ENCODE data around the gene PLEKHH1.

The PLEKHH1 gene

DNA sequence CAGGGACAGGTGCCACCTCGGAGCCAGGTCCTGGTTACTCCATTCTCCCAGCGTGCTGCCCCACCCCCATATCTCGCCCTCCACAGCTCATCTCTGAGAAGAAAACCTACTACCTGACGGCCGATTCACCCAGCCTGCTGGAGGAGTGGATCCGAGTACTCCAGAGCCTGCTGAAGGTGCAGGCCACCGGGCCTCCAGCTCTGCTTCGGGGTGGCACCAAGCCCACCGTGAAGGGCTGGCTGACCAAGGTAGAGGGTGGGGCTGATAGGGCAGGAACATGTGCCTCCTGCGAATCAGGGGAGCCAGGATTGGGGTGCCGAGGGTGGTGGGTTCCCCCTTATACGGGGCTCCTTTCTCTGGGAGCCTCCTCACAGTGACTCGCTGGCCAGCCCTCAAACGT lies 41.1 kb downstream of the PLEKHH1 start:
- Histone ChIP-seq H3K36me3 (ENCODE audit: control insufficient read depth in 2 of 2, insufficient read depth in 2 of 2, low read length in 2 of 2) (peaks cover 0 to 5% of the 10 kb centered on the region in 2 donors), H3K9me3 (ENCODE audit: control insufficient read depth in 2 of 2, low read length in 2 of 2) (no peaks in the 10 kb centered on the region), H3K27me3 (ENCODE audit: control insufficient read depth in 1 of 2, insufficient read depth in 2 of 2, low read length in 2 of 2) (no peaks in the 10 kb centered on the region), H3K4me3 (ENCODE audit: low read length in 2 of 2) (no peak overlapping the region), H3K4me1 (ENCODE audit: control insufficient read depth, insufficient read depth, low read length) (no peaks in the 10 kb centered on the region), H3K9ac (ENCODE audit: low read length in 2 of 2) (no peak overlapping the region), H3K27ac (ENCODE audit: low read length) (no peak overlapping the region)

DNA sequence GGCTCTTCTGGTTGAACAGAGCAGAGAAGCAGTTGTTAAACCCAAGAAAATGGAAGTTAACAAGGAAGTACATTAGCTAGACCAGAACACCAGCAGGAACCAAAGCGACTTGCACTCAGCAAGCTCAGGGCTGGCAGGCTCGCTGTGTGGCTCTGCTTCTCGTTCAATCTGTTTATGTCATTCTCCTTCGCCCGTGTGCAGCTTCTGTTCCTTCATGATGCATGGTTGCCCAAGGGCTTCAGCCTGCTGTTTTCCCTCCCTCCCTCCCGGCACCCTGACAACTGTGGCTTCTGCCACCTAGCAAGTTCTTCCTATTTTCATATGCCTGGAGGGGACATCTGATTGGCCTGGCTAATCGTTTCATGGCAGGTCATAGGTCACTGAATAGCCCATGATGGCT lies 41.7 kb downstream of the PLEKHH1 start:
- Histone ChIP-seq H3K9me3 (ENCODE audit: control insufficient read depth in 2 of 2, low read length in 2 of 2) (no peaks in the 10 kb centered on the region), H3K4me3 (ENCODE audit: low read length in 2 of 2) (no peak overlapping the region), H3K27me3 (ENCODE audit: control insufficient read depth in 1 of 2, insufficient read depth in 2 of 2, low read length in 2 of 2) (no peaks in the 10 kb centered on the region), H3K4me1 (ENCODE audit: control insufficient read depth, insufficient read depth, low read length) (no peaks in the 10 kb centered on the region), H3K27ac (ENCODE audit: low read length) (no peak overlapping the region), H3K36me3 (ENCODE audit: control insufficient read depth in 2 of 2, insufficient read depth in 2 of 2, low read length in 2 of 2) (peaks cover 0 to 6% of the 10 kb centered on the region in 2 donors), H3K9ac (ENCODE audit: low read length in 2 of 2) (no peak overlapping the region)

DNA sequence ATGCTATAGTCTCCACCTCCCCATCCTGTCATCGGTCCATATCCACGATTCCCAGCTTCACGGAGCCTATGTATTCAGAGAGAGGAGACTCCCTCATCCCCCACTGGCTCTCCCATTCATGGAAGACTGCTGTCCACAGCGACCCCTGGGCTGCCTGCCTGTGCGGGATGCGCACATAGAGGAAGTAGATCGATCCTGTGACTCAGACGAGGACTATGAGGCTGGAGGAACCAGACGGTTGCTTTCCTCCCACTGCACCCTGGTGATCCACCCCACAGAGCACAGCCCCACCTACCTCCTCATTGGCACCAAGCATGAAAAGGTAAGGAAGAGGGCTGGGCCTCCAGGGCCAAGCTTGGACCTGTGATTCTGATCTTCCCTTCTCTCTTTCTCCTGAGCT lies 42.6 kb downstream of the PLEKHH1 start:
- Histone ChIP-seq H3K36me3 (ENCODE audit: control insufficient read depth in 2 of 2, insufficient read depth in 2 of 2, low read length in 2 of 2) (peaks cover 0 to 6% of the 10 kb centered on the region in 2 donors), H3K27ac (ENCODE audit: low read length) (no peak overlapping the region), H3K9ac (ENCODE audit: low read length in 2 of 2) (no peak overlapping the region), H3K4me1 (ENCODE audit: control insufficient read depth, insufficient read depth, low read length) (no peaks in the 10 kb centered on the region), H3K4me3 (ENCODE audit: low read length in 2 of 2) (no peak overlapping the region), H3K27me3 (ENCODE audit: control insufficient read depth in 1 of 2, insufficient read depth in 2 of 2, low read length in 2 of 2) (no peaks in the 10 kb centered on the region), H3K9me3 (ENCODE audit: control insufficient read depth in 2 of 2, low read length in 2 of 2) (no peaks in the 10 kb centered on the region)

DNA sequence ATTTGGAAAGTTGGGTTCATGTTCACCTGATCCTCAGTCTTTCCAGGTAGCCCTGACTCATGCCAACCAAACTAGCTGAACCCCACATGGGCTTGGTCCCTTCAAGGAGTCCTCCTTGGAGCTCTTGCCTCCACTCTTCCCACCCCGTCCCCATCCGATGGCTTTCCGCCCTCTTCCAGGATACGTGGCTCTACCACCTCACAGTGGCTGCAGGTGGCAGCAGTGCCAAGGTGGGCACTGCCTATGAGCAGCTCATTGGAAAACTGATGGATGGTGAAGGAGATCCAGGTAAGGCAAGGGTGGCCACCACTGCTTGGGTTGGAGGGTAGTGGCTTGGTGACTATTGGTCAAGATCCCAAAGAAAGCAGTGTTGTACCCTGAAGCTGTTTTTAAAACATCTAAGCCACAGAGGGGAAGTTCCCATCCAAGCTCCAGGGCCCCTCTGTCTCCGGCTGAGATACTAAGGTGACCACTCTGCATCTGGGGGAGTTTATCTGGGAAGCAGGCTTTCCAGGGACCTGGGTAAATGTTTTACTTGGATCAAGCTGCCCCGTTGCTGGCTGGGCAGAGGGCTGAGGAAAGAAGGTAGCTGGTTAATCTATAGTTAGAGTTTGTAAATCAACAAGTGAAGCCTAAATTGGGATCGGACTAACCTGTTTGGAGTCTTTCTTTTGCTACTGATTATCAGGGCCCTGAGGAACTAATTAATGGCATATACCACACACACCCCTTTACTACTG lies 43.3 kb downstream of the PLEKHH1 start:
- Histone ChIP-seq H3K4me1 (ENCODE audit: control insufficient read depth, insufficient read depth, low read length) (no peaks in the 10 kb centered on the region), H3K9ac (ENCODE audit: low read length in 2 of 2) (no peak overlapping the region), H3K27me3 (ENCODE audit: control insufficient read depth in 1 of 2, insufficient read depth in 2 of 2, low read length in 2 of 2) (no peaks in the 10 kb centered on the region), H3K9me3 (ENCODE audit: control insufficient read depth in 2 of 2, low read length in 2 of 2) (no peaks in the 10 kb centered on the region), H3K36me3 (ENCODE audit: control insufficient read depth in 2 of 2, insufficient read depth in 2 of 2, low read length in 2 of 2) (peaks cover 0 to 8% of the 10 kb centered on the region in 2 donors), H3K27ac (ENCODE audit: low read length) (no peak overlapping the region), H3K4me3 (ENCODE audit: low read length in 2 of 2) (no peak overlapping the region)

DNA sequence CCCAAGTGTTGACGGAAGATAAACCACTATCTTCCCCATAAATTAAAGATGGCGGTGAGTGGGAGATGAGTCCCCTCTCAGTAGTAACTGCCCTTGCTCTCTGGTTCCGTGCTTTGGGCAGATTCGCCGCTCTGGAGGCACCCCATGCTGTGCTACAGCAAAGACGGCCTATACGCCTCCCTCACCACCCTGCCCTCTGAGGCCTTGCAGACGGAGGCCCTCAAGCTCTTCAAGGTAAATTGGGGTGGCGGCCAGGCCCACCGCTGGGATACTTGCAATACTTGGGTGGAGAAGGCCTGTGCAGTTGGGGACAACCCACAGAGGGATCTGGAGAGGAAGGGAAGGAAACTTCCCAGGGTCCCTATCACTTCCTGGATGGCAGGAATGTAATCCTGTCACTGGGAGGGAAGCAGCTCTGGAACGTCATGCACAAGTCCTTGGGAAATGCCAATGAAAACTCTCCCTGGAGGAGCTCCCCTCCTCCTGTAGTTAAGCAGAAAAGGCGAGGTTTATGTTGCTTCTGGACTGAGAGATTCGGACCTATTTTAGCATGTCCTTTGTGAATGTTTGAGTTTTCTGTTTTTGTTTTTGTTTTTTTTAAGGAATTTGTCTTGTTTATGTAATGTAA lies 44.2 kb downstream of the PLEKHH1 start:
- peaks cover 0 to 12% of the 10 kb centered on the region in 2 donors for H3K36me3 ChIP-seq (ENCODE audit: control insufficient read depth in 2 of 2, insufficient read depth in 2 of 2, low read length in 2 of 2)
- H3K4me1 ChIP-seq (ENCODE audit: control insufficient read depth, insufficient read depth, low read length) = no peaks in the 10 kb centered on the region
- no peak overlapping the region for H3K9ac ChIP-seq (ENCODE audit: low read length in 2 of 2)

DNA sequence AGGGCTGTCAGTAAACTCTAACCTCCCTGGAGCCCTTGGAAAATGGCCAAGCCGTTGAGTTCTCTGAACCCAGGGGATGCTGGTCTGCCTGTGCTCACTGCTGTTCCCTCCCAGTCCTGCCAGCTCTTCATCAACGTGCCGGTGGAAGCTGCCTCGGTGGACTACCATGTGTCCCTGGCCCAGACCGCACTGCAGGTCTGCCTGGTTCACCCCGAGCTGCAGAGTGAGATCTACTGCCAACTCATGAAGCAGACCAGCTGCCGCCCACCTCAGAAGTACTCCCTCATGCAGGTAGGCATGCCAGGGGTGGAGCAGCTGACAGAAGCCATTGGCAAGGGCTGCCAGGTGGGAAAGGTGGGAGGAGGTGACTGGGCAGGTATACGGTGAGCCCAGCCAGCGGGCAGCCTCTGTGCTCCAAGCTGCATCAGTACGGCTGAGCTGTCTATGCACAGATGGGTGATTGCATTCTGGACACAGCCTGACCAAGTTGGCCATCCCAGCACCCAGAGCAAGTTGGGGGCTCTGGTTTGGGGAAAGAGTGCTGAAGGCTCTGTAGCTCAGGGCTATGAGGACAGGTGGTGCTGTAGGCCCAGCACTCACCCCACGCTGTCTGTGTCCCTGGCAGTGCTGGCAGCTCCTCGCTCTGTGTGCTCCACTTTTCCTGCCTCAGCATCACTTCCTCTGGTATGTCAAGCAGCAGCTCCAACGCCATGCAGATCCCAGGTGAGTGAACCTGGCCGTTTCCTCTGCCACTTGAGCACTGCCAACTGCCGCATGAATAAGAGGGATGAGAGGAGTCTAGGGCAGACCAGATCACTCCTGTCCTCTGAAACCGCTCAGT lies 45.0 kb downstream of the PLEKHH1 start:
- no peaks in the 10 kb centered on the region for H3K27me3 ChIP-seq (ENCODE audit: control insufficient read depth in 1 of 2, insufficient read depth in 2 of 2, low read length in 2 of 2)
- H3K9me3 ChIP-seq (ENCODE audit: control insufficient read depth in 2 of 2, low read length in 2 of 2) = no peaks in the 10 kb centered on the region
- no peak overlapping the region for H3K27ac ChIP-seq (ENCODE audit: low read length)
- H3K9ac ChIP-seq (ENCODE audit: low read length in 2 of 2) = no peak overlapping the region
- peaks cover 0 to 12% of the 10 kb centered on the region in 2 donors for H3K36me3 ChIP-seq (ENCODE audit: control insufficient read depth in 2 of 2, insufficient read depth in 2 of 2, low read length in 2 of 2)
- H3K4me1 ChIP-seq (ENCODE audit: control insufficient read depth, insufficient read depth, low read length) = no peaks in the 10 kb centered on the region
- no peak overlapping the region for H3K4me3 ChIP-seq (ENCODE audit: low read length in 2 of 2)

More for the DNA sequence above, 44.2 kb downstream of the PLEKHH1 start:
- Histone ChIP-seq H3K9me3 (ENCODE audit: control insufficient read depth in 2 of 2, low read length in 2 of 2) (no peaks in the 10 kb centered on the region), H3K4me3 (ENCODE audit: low read length in 2 of 2) (no peak overlapping the region), H3K27me3 (ENCODE audit: control insufficient read depth in 1 of 2, insufficient read depth in 2 of 2, low read length in 2 of 2) (no peaks in the 10 kb centered on the region), H3K27ac (ENCODE audit: low read length) (no peak overlapping the region)

DNA sequence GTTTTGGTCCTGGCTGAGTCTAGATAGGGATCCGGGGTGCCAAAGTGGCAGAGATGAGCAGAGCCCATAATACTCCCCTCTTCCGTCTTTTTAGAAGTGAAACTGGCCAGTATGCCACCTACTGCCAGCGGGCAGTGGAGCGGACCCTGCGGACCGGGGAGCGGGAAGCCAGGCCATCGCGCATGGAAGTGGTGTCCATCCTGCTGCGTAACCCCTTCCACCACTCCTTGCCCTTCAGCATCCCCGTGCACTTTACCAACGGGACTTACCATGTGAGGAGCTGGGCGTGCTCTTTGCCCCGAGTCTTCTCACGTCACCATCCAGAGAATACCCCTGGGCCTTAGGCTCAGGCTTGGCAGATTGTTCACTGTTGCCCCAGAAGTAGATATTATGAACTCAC lies 46.0 kb downstream of the PLEKHH1 start:
- Histone ChIP-seq H3K4me1 (ENCODE audit: control insufficient read depth, insufficient read depth, low read length) (no peaks in the 10 kb centered on the region), H3K36me3 (ENCODE audit: control insufficient read depth in 2 of 2, insufficient read depth in 2 of 2, low read length in 2 of 2) (peaks cover 0 to 14% of the 10 kb centered on the region in 2 donors)

DNA sequence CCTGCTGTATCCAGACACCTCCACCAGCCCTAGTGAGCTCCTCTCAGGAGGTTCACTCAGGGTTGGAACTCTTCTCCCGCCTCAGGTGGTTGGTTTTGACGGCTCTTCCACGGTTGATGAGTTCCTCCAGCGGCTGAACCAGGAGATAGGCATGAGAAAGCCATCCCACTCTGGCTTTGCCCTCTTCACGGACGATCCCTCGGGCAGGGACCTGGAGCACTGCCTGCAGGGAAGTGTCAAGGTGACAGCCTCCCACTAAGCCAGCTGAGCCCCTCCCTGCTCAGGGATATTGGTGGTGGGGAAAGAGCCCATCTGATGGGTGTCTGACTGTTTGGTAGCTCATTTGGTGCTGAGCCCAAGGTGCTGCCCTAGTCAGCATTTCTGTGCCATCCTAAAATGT lies 46.5 kb downstream of the PLEKHH1 start:
- Histone ChIP-seq H3K27me3 (ENCODE audit: control insufficient read depth in 1 of 2, insufficient read depth in 2 of 2, low read length in 2 of 2) (no peaks in the 10 kb centered on the region), H3K27ac (ENCODE audit: low read length) (no peak overlapping the region), H3K9ac (ENCODE audit: low read length in 2 of 2) (no peak overlapping the region), H3K36me3 (ENCODE audit: control insufficient read depth in 2 of 2, insufficient read depth in 2 of 2, low read length in 2 of 2) (peaks cover 0 to 14% of the 10 kb centered on the region in 2 donors), H3K4me1 (ENCODE audit: control insufficient read depth, insufficient read depth, low read length) (no peaks in the 10 kb centered on the region), H3K4me3 (ENCODE audit: low read length in 2 of 2) (no peak overlapping the region), H3K9me3 (ENCODE audit: control insufficient read depth in 2 of 2, low read length in 2 of 2) (no peaks in the 10 kb centered on the region)

More for the DNA sequence above, 46.0 kb downstream of the PLEKHH1 start:
- no peak overlapping the region for H3K9ac ChIP-seq (ENCODE audit: low read length in 2 of 2)
- H3K27ac ChIP-seq (ENCODE audit: low read length) = no peak overlapping the region
- no peaks in the 10 kb centered on the region for H3K9me3 ChIP-seq (ENCODE audit: control insufficient read depth in 2 of 2, low read length in 2 of 2)
- H3K27me3 ChIP-seq (ENCODE audit: control insufficient read depth in 1 of 2, insufficient read depth in 2 of 2, low read length in 2 of 2) = no peaks in the 10 kb centered on the region
- H3K4me3 ChIP-seq (ENCODE audit: low read length in 2 of 2) = no peak overlapping the region

DNA sequence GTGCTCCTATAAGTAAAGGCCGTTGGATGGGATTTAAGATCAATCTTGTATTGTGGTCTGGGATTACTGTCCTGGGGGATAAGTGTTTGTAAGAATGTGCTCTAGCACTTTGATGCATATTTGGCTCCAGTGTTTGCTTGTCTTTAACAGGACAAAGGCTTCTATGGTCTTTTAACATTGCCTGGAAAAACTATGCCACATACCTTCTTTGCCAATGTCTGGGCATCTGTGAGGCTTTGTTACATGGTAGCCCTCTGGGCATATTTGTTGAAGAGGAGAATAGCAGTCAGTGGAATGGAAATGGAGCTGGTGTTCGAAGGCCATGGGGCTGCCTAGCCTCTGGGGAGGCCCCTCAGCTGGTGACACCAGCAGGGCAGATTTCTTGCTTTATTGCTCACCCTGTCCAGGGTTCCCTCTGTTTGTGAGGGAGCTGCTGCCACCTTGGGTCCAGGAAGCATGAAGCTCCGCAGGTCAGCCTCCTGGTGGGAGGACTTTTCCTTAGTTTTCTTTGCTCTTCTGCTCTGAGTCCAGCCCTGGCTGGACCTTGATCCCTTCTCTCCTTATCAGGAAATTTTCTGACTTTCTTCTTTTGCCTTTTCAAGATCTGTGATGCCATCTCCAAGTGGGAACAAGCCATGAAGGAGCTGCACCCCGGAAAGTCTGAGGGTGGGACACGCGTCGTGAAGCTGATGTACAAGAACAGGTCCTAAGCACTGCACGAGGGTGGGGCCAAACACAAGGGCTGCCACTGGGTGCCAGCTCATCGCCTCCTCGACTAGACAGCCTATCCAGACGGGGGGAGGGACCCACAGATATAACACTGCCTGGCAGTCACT lies 47.5 kb downstream of the PLEKHH1 start:
- peaks cover 2 to 16% of the 10 kb centered on the region in 2 donors for H3K36me3 ChIP-seq (ENCODE audit: control insufficient read depth in 2 of 2, insufficient read depth in 2 of 2, low read length in 2 of 2)
- no peak overlapping the region for H3K9ac ChIP-seq (ENCODE audit: low read length in 2 of 2)

DNA sequence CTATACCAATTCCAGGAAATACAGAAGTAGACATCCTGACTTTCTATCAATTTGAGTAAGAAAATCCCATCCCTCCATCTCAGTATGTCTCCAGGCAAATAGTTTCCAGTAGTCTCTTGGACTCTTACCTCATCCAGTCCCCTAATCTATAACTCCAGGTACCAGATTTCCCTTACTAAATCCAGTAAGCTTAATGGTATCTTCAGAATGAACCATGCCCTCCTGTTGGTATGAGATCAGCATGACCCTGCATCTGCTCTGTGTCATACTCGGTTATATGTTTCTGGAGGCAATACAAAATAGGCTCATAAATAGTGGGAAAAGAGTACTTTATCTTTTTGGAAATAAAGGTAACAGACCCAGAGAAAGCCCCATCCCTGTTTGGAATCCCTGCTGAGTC lies 48.6 kb downstream of the PLEKHH1 start:
- Histone ChIP-seq H3K4me1 (ENCODE audit: control insufficient read depth, insufficient read depth, low read length) (no peaks in the 10 kb centered on the region), H3K9me3 (ENCODE audit: control insufficient read depth in 2 of 2, low read length in 2 of 2) (no peaks in the 10 kb centered on the region), H3K36me3 (ENCODE audit: control insufficient read depth in 2 of 2, insufficient read depth in 2 of 2, low read length in 2 of 2) (peaks cover 10 to 19% of the 10 kb centered on the region in 2 donors), H3K9ac (ENCODE audit: low read length in 2 of 2) (no peak overlapping the region), H3K4me3 (ENCODE audit: low read length in 2 of 2) (no peak overlapping the region), H3K27me3 (ENCODE audit: control insufficient read depth in 1 of 2, insufficient read depth in 2 of 2, low read length in 2 of 2) (no peaks in the 10 kb centered on the region), H3K27ac (ENCODE audit: low read length) (no peak overlapping the region)

More for the DNA sequence above, 47.5 kb downstream of the PLEKHH1 start:
- no peak overlapping the region for H3K27ac ChIP-seq (ENCODE audit: low read length)
- no peaks in the 10 kb centered on the region for H3K27me3 ChIP-seq (ENCODE audit: control insufficient read depth in 1 of 2, insufficient read depth in 2 of 2, low read length in 2 of 2)
- H3K4me1 ChIP-seq (ENCODE audit: control insufficient read depth, insufficient read depth, low read length) = no peaks in the 10 kb centered on the region
- H3K9me3 ChIP-seq (ENCODE audit: control insufficient read depth in 2 of 2, low read length in 2 of 2) = no peaks in the 10 kb centered on the region
- H3K4me3 ChIP-seq (ENCODE audit: low read length in 2 of 2) = no peak overlapping the region
